MM.1S (cell line): ENCODE data around the gene CORO1C.
"Not testable (repeated sequence)": the region's sequence is repeated elsewhere in the genome, so short reads cannot be mapped to it uniquely, and the experiment has no call there.

ENCODE experiments used
- DNase-seq: peaks from one replicate; pipeline ENCODE4 v3.0.0-alpha.2; 2015
- H2AFZ ChIP-seq: fragments of 300-600 bp; sonication (generic); 2 replicates; pipeline ENCODE4 v1.6.0; 2016; ENCODE audit warnings: antibody characterized with exemption, low read length
- H3F3A ChIP-seq: fragments of 300-600 bp; sonication (generic); 2 replicates; pipeline ENCODE4 v1.6.1; 2016; ENCODE audit warnings: mild to moderate bottlenecking, antibody characterized with exemption, low read length, moderate library complexity, mixed read lengths; ENCODE audit not compliant: insufficient read depth
- H3K27ac ChIP-seq: fragments of 300-600 bp; sonication (generic); 2 replicates; pipeline ENCODE4 v1.5.1; 2016; ENCODE audit warnings: mild to moderate bottlenecking, low read length
- H3K27me3 ChIP-seq: fragments of 300-600 bp; sonication (generic); replicated peaks from 2 replicates; pipeline ENCODE4 v1.6.0; 2016; ENCODE audit warnings: low read length; ENCODE audit not compliant: insufficient read depth
- H3K36me3 ChIP-seq: fragments of 300-600 bp; sonication (generic); replicated peaks from 2 replicates; pipeline ENCODE4 v1.6.1; 2016; ENCODE audit warnings: mild to moderate bottlenecking, low read length, mixed read lengths; ENCODE audit not compliant: insufficient read depth
- H3K4me1 ChIP-seq: fragments of 300-600 bp; sonication (generic); 2 replicates; pipeline ENCODE4 v1.6.1; 2016; ENCODE audit warnings: low read length, mixed read lengths
- H3K4me2 ChIP-seq: fragments of 300-600 bp; sonication (generic); 2 replicates; pipeline ENCODE4 v1.6.0; 2016; ENCODE audit warnings: low read depth, low read length
- H3K4me3 ChIP-seq: fragments of 300-600 bp; sonication (generic); 2 replicates; pipeline ENCODE4 v1.5.1; 2016; ENCODE audit warnings: low read length, mixed read lengths
- H3K79me2 ChIP-seq: fragments of 300-600 bp; sonication (generic); 2 replicates; pipeline ENCODE4 v1.6.1; 2016; ENCODE audit warnings: mixed run types, low read length, mixed read lengths
- H3K9ac ChIP-seq: fragments of 300-600 bp; sonication (generic); 2 replicates; pipeline ENCODE4 v1.6.1; 2016; ENCODE audit warnings: low read length, mixed read lengths
- H3K9me2 ChIP-seq: fragments of 300-600 bp; sonication (generic); replicated peaks from 2 replicates; pipeline ENCODE4 v1.6.1; 2016; ENCODE audit warnings: mild to moderate bottlenecking, low read length, mixed read lengths; ENCODE audit not compliant: insufficient read depth
- H3K9me3 ChIP-seq: fragments of 300-600 bp; sonication (generic); replicated peaks from 2 replicates; pipeline ENCODE4 v1.6.1; 2016; ENCODE audit warnings: mild to moderate bottlenecking, low read length, mixed read lengths; ENCODE audit not compliant: insufficient read depth
- H4K20me1 ChIP-seq: fragments of 300-600 bp; sonication (generic); 2 replicates; pipeline ENCODE4 v1.6.1; 2016; ENCODE audit warnings: mild to moderate bottlenecking, low read length, moderate library complexity, mixed read lengths; ENCODE audit not compliant: insufficient read depth
- EZH2 ChIP-seq: fragments of 300-600 bp; sonication (generic); optimal IDR thresholded peaks from 2 replicates; pipeline ENCODE3; 2017; ENCODE audit warnings: low read depth, mild to moderate bottlenecking, antibody characterized with exemption, low read length, mixed read lengths
- EZH2phosphoT487 ChIP-seq: fragments of 300-600 bp; sonication (generic); IDR thresholded peaks from 2 replicates; pipeline ENCODE4 v1.6.1; 2018; ENCODE audit warnings: antibody characterized with exemption, low read length
- TF ChIP-seq, protein P1 (sequence below): fragments of 300-600 bp; sonication (generic); IDR thresholded peaks from 2 replicates; pipeline ENCODE4 v1.5.1; 2016; ENCODE audit warnings: antibody characterized with exemption, low read length, mixed read lengths

CORO1C gene

DNA sequence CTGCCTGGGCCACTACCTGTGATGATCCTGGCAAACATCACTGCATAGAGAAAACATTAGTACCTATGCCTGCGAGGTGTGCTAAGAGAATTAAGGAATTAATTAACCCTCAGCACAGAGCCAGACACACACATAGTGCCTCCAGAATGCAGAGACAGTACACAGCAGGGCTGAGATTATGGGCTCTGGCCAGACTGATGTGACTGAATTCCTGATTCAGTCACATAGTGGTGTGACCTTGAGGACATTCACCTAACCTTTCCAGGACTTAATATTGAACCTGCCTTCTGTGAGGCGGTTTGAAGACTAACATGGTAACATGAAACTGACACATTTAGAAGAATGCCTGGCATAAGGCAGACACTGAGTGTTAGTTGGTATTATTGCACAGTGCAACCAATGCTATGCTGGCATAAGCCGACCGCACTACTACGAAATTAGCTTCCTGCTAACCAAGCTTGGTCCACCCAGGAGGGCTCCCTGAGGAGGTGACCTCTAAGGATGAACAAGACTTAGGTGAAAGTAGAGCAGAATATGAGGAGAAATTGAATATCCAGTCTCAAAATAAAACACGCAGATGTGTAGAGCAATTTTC, 65.6 kb downstream of the CORO1C start:
- Histone ChIP-seq H3K4me1 (peaks cover 58% of the 10 kb centered on the region), H3K9ac (peak overlapping the region; percentile 42), H4K20me1 (no peaks in the 10 kb centered on the region), H3K9me3 (no peaks in the 10 kb centered on the region), H3K27me3 (no peaks in the 10 kb centered on the region), H3F3A (peaks cover 50% of the 10 kb centered on the region), H3K4me2 (peak overlapping the region; percentile 63), H3K79me2 (peaks cover 86% of the 10 kb centered on the region), H3K36me3 (no peaks in the 10 kb centered on the region), H3K9me2 (no peaks in the 10 kb centered on the region), H3K27ac (peak overlapping the region; percentile 79), H3K4me3 (no peak overlapping the region; the same call in 1 of the 2 replicates), H2AFZ (no peak overlapping the region)
- DNase-seq: no peak
- TF ChIP-seq EZH2 (no peak), EZH2phosphoT487 (no peak)
- TF ChIP-seq, protein P1, sequence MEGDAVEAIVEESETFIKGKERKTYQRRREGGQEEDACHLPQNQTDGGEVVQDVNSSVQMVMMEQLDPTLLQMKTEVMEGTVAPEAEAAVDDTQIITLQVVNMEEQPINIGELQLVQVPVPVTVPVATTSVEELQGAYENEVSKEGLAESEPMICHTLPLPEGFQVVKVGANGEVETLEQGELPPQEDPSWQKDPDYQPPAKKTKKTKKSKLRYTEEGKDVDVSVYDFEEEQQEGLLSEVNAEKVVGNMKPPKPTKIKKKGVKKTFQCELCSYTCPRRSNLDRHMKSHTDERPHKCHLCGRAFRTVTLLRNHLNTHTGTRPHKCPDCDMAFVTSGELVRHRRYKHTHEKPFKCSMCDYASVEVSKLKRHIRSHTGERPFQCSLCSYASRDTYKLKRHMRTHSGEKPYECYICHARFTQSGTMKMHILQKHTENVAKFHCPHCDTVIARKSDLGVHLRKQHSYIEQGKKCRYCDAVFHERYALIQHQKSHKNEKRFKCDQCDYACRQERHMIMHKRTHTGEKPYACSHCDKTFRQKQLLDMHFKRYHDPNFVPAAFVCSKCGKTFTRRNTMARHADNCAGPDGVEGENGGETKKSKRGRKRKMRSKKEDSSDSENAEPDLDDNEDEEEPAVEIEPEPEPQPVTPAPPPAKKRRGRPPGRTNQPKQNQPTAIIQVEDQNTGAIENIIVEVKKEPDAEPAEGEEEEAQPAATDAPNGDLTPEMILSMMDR: no peak

DNA sequence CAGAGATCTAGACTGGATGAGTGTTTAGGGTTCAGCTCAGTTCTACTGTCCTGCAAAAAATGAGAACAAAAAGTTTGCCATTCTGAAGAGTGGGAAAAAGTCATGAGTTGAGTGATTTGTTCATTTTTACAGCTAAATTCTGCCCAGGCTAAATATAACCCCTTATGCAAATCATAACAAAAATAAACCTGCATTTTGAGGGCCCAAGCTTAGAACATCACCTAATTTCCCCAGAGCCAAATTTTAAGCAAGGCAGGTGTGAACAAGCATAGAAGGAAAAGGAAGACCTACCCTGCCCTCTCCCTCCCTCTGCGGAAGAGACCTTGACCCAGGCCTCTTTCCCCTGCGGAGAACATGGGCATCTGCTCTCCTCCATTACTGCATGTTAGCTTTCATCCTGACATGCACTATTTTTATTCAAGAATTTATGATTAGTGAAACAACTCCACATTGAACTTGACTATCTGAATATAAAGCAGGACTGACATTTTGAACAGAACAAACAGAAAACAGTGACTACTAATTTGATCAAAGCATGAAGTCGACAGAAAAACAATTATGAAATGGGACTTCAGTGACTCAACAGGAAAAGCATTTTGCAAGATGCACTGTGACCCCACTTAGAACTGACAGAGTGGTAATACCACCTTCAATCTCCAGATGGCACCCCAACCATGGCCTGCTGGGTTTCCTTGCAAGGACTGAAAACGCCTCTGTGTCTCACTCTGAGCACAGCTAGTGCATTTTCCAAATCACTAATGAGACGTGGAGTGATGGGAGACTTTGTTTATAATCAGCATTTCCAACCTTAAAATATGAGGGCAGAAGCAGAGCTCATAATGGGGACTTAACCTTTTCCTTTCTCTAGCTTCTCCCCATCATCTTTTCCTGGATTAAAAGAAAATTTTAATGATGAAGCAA, 66.7 kb downstream of the CORO1C start:
- Histone ChIP-seq H3K4me3 (peak overlapping the region; percentile 26; the same call in 1 of the 2 replicates), H3K27me3 (no peaks in the 10 kb centered on the region), H3F3A (peaks cover 50% of the 10 kb centered on the region), H4K20me1 (no peaks in the 10 kb centered on the region), H3K9me2 (no peaks in the 10 kb centered on the region), H3K4me1 (peaks cover 58% of the 10 kb centered on the region), H3K36me3 (no peaks in the 10 kb centered on the region; the same call in 1 of the 2 replicates), H3K4me2 (peak overlapping the region; percentile 63), H3K79me2 (peaks cover 84% of the 10 kb centered on the region), H3K9me3 (no peaks in the 10 kb centered on the region), H3K27ac (peak overlapping the region; percentile 79), H3K9ac (peak overlapping the region; percentile 42), H2AFZ (no peak overlapping the region)
- DNase-seq: peak; percentile 86
- no peak for TF ChIP-seq EZH2phosphoT487
- TF ChIP-seq, protein P1: peak; percentile 98

DNA sequence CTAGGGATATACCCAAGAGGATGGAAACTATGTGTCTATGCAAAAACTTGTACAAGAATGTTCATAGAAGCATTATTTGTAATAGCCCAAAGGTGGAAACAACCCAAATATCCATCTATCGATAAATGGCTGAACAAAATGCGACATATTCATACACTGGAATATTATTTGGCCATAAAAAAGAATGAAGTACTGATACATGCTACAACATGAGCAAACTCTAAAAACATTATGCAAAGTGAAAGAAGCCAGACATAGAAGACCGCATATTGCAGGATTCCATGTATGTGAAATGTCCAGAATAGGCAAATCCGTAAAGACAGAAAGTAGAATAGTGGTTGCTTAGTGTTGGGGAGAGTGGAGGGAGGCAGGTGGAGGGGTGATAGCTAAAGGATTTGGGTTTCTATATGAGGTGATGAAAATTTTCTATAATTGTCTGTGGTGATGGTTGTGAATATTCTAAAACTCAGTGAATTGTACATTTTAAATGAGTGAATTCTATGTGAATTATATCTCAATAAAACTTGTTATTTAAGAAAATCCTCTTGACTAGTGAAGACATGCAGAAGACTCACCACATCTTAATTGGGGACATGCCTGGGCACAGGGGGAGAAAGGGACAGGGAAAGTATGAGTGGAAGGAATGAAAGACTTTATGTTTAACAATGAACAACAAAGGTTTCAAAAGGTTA, 67.8 kb downstream of the CORO1C start:
- Histone ChIP-seq H3K4me3 (no peak overlapping the region), H3K27ac (peak overlapping the region; percentile 79), H3K4me2 (peak overlapping the region; percentile 63), H3K9me3 (no peaks in the 10 kb centered on the region), H3K4me1 (peaks cover 54% of the 10 kb centered on the region), H3K36me3 (peaks cover 3% of the 10 kb centered on the region), H3K79me2 (peaks cover 83% of the 10 kb centered on the region), H2AFZ (no peak overlapping the region), H4K20me1 (no peaks in the 10 kb centered on the region), H3K9ac (peak overlapping the region; percentile 42; the same call in 1 of the 2 replicates), H3F3A (peaks cover 50% of the 10 kb centered on the region), H3K9me2 (no peaks in the 10 kb centered on the region), H3K27me3 (no peaks in the 10 kb centered on the region)
- DNase-seq: no peak
- TF ChIP-seq, protein P1: no peak
- TF ChIP-seq EZH2 (no peak), EZH2phosphoT487 (no peak)

DNA sequence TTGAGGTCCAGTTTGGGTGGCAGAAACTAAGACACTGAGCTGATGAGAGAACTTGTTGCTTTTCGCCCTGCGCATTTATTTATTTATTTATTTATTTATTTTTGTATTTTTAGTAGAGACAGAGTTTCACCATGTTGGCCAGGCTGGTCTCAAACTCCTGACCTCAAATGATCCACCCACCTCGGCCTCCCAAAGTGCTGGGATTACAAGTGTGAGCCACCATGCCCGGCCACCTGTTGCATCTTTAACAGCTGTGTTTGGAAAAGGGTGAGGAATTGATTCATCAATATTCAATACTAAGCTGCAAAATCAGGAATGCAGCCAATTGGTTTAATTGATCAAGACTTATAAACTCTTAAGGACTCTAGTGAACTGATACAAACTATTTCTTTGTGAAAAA, 73.2 kb downstream of the CORO1C start:
- H3K27me3 ChIP-seq, H4K20me1 ChIP-seq, H3K4me3 ChIP-seq, H3K4me2 ChIP-seq, H3F3A ChIP-seq, H3K9me3 ChIP-seq, H3K27ac ChIP-seq, H3K9me2 ChIP-seq, H3K4me1 ChIP-seq, DNase-seq, H2AFZ ChIP-seq, H3K9ac ChIP-seq: not testable (repeated sequence)
- Histone ChIP-seq H3K36me3 (peaks cover 10% of the 10 kb centered on the region), H3K79me2 (peaks cover 63% of the 10 kb centered on the region)
